Kidney (tissue), 14 donors: ENCODE results near the gene WRAP73. TPM values are rescaled to one million over a fixed set of nuclear protein-coding genes. Genes with fewer than 3 reads are reported as not detected.

Experiments used
- DNase-seq, 5 donors: peaks; one replicate each; pipeline ENCODE4 v3.0.0-alpha.2; 2013 to 2020
- FAIRE-seq: peaks from 2 replicates; lab custom pipeline; 2012; peaks lifted over from hg19 to GRCh38; lab: Jason Lieb, UNC
- H3K27ac ChIP-seq, 2 donors: one replicate each; pipeline ENCODE4 v1.7.0; 2013; ENCODE audit warnings: low read depth in 2 of 2, low read length in 2 of 2, inconsistent platforms in 1 of 2
- H3K27me3 ChIP-seq: one replicate; pipeline ENCODE4 v1.7.1; 2013; ENCODE audit warnings: low read length, inconsistent platforms; ENCODE audit not compliant: control insufficient read depth, insufficient read depth
- H3K36me3 ChIP-seq, 3 donors: one replicate each; pipeline versions ENCODE4 v1.7.0 to v1.7.1; 2013; ENCODE audit warnings: low read length in 3 of 3, control low read depth in 1 of 3, inconsistent platforms in 1 of 3; ENCODE audit not compliant: insufficient read depth in 3 of 3, control insufficient read depth in 2 of 3
- H3K4me1 ChIP-seq, 3 donors: one replicate each; pipeline versions ENCODE4 v1.7.0 to v1.7.1; 2013; ENCODE audit warnings: low read length in 3 of 3, inconsistent platforms in 1 of 3, low read depth in 1 of 3; ENCODE audit not compliant: control insufficient read depth in 2 of 3, insufficient read depth in 2 of 3
- H3K4me3 ChIP-seq, 3 donors: one replicate each; pipeline versions ENCODE4 v1.7.0 to v1.8.1; 2013; ENCODE audit warnings: low read length in 3 of 3, control low read depth in 1 of 3, inconsistent platforms in 1 of 3
- H3K9ac ChIP-seq, 3 donors: one replicate each; pipeline versions ENCODE4 v1.7.0 to v1.7.1; 2013; ENCODE audit warnings: low read length in 3 of 3, control low read depth in 1 of 3, inconsistent platforms in 1 of 3
- H3K9me3 ChIP-seq, 3 donors: one replicate each; pipeline versions ENCODE4 v1.7.0 to v1.7.1; 2013; ENCODE audit warnings: low read length in 3 of 3, control low read depth in 1 of 3, inconsistent platforms in 1 of 3; ENCODE audit not compliant: control insufficient read depth in 2 of 3, insufficient read depth in 1 of 3
- CTCF ChIP-seq: IDR thresholded peaks from 3 replicates; pipeline ENCODE4 v1.5.1; 2012; ENCODE audit warnings: mild to moderate bottlenecking, moderate library complexity, borderline replicate concordance; ENCODE audit not compliant: insufficient read depth; ENCODE audit errors: extremely low read depth
- intact Hi-C: fragments of 100-400 bp; cut with DNase I; formaldehyde crosslinking; loops from one replicate; pipeline ENCODE4 v1.11.1; 2022
- polyA plus RNA-seq: library from polyadenylated mRNA; stranded (reverse); fragments of 350-450 nt; fragmentation: Illumina TruSeq; extraction: RNeasy Lipid Tissue Mini Kit (QIAGEN cat#74804); gene quantifications from one replicate; pipeline ENCODE4 v1.2.3, GENCODE V29; 2014; ENCODE audit warnings: low read depth, low replicate concordance; ENCODE audit not compliant: insufficient read depth
- total RNA-seq: library from RNA; stranded (reverse); fragmentation: NEBNext Ultra II Directional; extraction: Animal tissue kit (Norgen Biotek cat#: 25700); gene quantifications from one replicate; pipeline ENCODE4 v1.2.1, GENCODE V29; 2021
- donor health status: control.
- donor health status: control.
- donor health status: control.
- donor health status: control.
- donor health status: control.
- donor health status: DM: yes; HTN: yes; CAD: no.
- donor health status: Normal renal cell carcinoma (clear cell type).

The WRAP73 gene
- total and polyA plus RNA-seq, 2 donors from 2014 or later = 18.4 to 19.6 TPM

GRCh38 chr1:3697810-3698209 lies 47.9 kb upstream of the WRAP73 start:
- Histone ChIP-seq H3K9ac (no peak overlapping the region), H3K4me1 (peaks cover 0 to 2% (median 0%) of the 10 kb centered on the region in 3 donors), H3K4me3 (no peak overlapping the region), H3K27ac (no peak overlapping the region), H3K36me3 (no peaks in the 10 kb centered on the region), H3K27me3 (no peaks in the 10 kb centered on the region), H3K9me3 (no peaks in the 10 kb centered on the region)
- intact Hi-C loops = no loop called here
- DNase-seq (no peak), FAIRE-seq (no peak)
- no peak for TF ChIP-seq CTCF

GRCh38 chr1:3697104-3697503 lies 47.2 kb upstream of the WRAP73 start:
- FAIRE-seq (no peak), DNase-seq (no peak)
- Histone ChIP-seq H3K9me3 (no peaks in the 10 kb centered on the region), H3K27ac (no peak overlapping the region), H3K9ac (no peak overlapping the region), H3K4me3 (no peak overlapping the region), H3K4me1 (peaks cover 0 to 2% (median 0%) of the 10 kb centered on the region in 3 donors), H3K36me3 (no peaks in the 10 kb centered on the region), H3K27me3 (no peaks in the 10 kb centered on the region)
- TF ChIP-seq CTCF = no peak
- intact Hi-C loops = no loop called here

- Histone ChIP-seq H3K27me3 (no peaks in the 10 kb centered on the region), H3K4me3 (no peak overlapping the region), H3K4me1 (peaks cover 0 to 2% (median 0%) of the 10 kb centered on the region in 3 donors), H3K27ac (no peak overlapping the region), H3K9ac (no peak overlapping the region), H3K36me3 (no peaks in the 10 kb centered on the region), H3K9me3 (no peaks in the 10 kb centered on the region)
- FAIRE-seq (no peak), DNase-seq (no peak)
- intact Hi-C loops = no loop called here
- TF ChIP-seq CTCF = no peak
Measured at GRCh38 chr1:3696689-3697088, 46.8 kb upstream of the WRAP73 start.
